ENCODE measurements around the gene KCTD7. TPM values are rescaled to one million over a fixed set of nuclear protein-coding genes. Genes with fewer than 3 reads are reported as not detected.
"Not testable (repeated sequence)": the region's sequence is repeated elsewhere in the genome, so short reads cannot be mapped to it uniquely, and the experiment has no call there.

KCTD7 gene
- total RNA-seq, 2 experiments from 2014 or later: 35.2 to 39.0 TPM

DNA sequence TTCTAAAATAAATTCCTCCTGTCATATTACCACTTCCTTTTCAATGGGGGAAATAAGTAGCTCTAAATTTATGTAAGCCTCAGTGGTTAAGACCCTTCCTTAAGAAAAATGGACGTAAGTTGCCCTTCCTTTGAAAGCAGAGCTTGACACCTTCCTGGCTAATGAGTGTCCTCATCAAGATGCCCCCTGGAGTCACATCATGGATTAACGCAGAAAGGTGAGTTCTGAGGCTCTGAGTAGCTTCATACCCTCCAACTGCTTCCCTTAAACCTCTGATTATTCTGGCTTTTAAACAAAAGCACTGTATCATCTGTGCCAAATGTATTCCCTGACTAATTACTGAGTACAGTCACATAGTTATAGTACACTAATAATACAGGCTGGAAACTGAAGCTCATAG lies 14.7 kb downstream of the KCTD7 start:
- Mint-ChIP-seq H3K27ac (no peak overlapping the region), H3K4me3 (no peak overlapping the region), H3K27me3 (no peaks in the 10 kb centered on the region), H3K9me3 (no peaks in the 10 kb centered on the region), H3K4me1 (peaks cover 6% of the 10 kb centered on the region), H3K36me3 (peaks cover 29% of the 10 kb centered on the region)
- POLR2A ChIA-PET: interaction anchor here (1.3 kb wide), 1 partner anchor 10 kb away, joined by 5 read pairs; no protein-coding TSS in a partner anchor
- ATAC-seq (ENCODE audit: low read depth): no peak
- DNase-seq: no peak

DNA sequence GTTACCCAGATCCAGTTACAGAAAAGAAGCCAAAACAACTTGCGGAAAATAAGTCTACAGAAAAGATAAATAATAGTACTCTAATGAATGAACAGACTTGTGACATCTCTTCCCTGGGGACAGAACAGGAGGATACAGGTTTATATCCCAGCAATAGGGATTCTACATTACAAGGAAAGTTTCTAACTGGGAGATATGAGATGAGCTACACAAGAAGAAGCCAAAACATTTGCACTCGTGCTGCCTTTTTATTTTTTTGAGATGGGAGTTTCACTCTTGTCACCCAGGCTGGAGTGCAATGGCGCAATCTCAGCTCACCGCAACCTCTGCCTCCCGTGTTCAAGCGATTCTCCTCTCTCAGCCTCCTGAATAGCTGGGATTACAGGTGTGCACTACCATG lies 22.3 kb downstream of the KCTD7 start:
- H3K27ac Mint-ChIP-seq; H3K4me3 Mint-ChIP-seq; POLR2A ChIA-PET; H3K27me3 Mint-ChIP-seq; H3K36me3 Mint-ChIP-seq; H3K9me3 Mint-ChIP-seq; ATAC-seq (ENCODE audit: low read depth); DNase-seq: not testable (repeated sequence)
- peaks cover 11% of the 10 kb centered on the region for H3K4me1 Mint-ChIP-seq

DNA sequence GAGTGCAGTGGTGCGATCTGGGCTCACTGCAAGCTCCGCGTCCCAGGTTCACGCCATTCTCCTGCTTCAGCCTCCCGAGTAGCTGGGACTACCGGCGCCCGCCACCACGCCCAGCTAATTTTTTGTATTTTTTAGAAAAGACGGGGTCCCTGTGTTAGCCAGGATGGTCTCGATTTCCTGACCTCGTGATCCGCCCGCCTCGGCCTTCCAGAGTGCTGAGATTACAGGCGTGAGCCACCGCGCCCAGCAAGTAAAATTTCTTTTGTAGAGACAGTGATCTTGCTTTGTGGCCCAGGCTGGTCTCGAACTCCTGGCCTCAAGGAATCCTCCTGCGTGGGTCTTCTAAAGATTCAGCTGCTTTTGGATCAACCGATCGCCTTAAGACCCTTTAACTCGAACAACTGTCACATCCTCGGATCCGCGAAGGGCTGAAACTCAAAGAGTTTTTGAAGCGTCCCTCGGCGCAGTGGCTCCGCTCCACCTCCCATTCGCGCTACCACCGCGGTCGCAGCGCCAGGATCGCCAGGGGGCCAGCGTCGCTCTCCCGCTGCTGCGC lies 25.1 kb downstream of the KCTD7 start:
- peak overlapping the region; percentile 97 for H3K27ac Mint-ChIP-seq
- DNase-seq; H3K36me3 Mint-ChIP-seq; H3K27me3 Mint-ChIP-seq; H3K9me3 Mint-ChIP-seq; ATAC-seq (ENCODE audit: low read depth): not testable (repeated sequence)
- H3K4me1 Mint-ChIP-seq: peaks cover 14% of the 10 kb centered on the region
- POLR2A ChIA-PET: interaction anchor here (0.6 to 2.4 kb wide), 10 partner anchors 11 to 558 kb away, joined by 3 to 17 read pairs (median 4); partner anchors contain the start of gene RABGEF1
- H3K4me3 Mint-ChIP-seq: peak overlapping the region; percentile 97

- Mint-ChIP-seq H3K36me3 (peaks cover 8% of the 10 kb centered on the region), H3K4me3 (peak overlapping the region; percentile 97), H3K9me3 (no peaks in the 10 kb centered on the region), H3K27me3 (no peaks in the 10 kb centered on the region), H3K4me1 (peaks cover 14% of the 10 kb centered on the region), H3K27ac (peak overlapping the region; percentile 97)
- ATAC-seq (ENCODE audit: low read depth) (peak; percentile 93), DNase-seq (peak; percentile 98)
- POLR2A ChIA-PET: interaction anchor here (0.6 to 2.4 kb wide), 8 partner anchors 15 to 559 kb away, joined by 3 to 17 read pairs (median 6); partner anchors contain the start of gene RABGEF1
These were observed 25.8 kb downstream of the KCTD7 start for GRCh38 chr7:66654275-66655112.

- Mint-ChIP-seq H3K27ac (peak overlapping the region; percentile 90), H3K4me3 (peak overlapping the region; percentile 97), H3K4me1 (peaks cover 14% of the 10 kb centered on the region)
- not testable (repeated sequence) for DNase-seq; H3K27me3 Mint-ChIP-seq; ATAC-seq (ENCODE audit: low read depth); H3K9me3 Mint-ChIP-seq; H3K36me3 Mint-ChIP-seq
- POLR2A ChIA-PET: interaction anchor here (0.9 to 2.4 kb wide), 4 partner anchors 16 to 162 kb away, joined by 3 to 17 read pairs (median 7); partner anchors contain the start of gene RABGEF1
These were observed 26.6 kb downstream of the KCTD7 start for GRCh38 chr7:66655113-66655806.

DNA sequence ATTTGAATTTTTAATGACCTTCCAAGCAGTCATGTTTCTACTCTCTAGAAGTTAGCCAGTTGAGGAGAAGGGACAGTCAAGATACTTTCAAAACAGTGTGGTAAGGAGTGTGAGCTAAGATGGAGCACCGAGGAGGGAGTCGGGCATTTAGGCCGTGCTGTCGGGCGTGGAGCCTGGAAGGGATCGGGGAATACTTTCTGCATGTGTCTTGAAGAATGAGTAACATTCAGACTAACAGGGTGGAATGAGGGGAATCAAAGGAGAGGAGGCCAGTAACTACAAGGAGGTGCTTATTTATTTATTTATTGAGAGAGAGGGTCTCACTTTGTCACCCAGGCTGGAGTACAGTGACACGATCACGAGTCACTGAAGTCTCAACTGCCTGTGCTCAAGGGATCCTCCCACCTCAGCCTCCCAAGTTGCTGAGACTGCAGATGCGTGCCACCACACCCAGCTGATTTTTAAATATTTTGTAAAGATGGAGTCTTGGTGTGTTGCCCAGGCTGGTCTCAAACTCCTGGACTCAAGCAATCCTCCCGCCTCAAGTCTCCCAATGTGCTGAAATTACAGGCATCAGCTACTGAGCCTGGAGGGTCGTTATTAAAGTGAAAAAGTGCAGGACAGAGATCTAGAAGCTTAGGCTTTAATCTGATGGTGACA lies 27.3 kb downstream of the KCTD7 start:
- peaks cover 14% of the 10 kb centered on the region for H3K4me1 Mint-ChIP-seq
- not testable (repeated sequence) for ATAC-seq (ENCODE audit: low read depth); H3K36me3 Mint-ChIP-seq; DNase-seq; H3K9me3 Mint-ChIP-seq; H3K27ac Mint-ChIP-seq; H3K27me3 Mint-ChIP-seq
- peak overlapping the region; percentile 5 for H3K4me3 Mint-ChIP-seq
- POLR2A ChIA-PET: interaction anchor here (1.2 kb wide), 1 partner anchor 163 kb away, joined by 4 read pairs; no protein-coding TSS in a partner anchor

GRCh38 chr7:66657798-66658197 lies 29.1 kb downstream of the KCTD7 start:
- Mint-ChIP-seq H3K4me1 (peaks cover 13% of the 10 kb centered on the region), H3K27ac (no peak overlapping the region), H3K4me3 (no peak overlapping the region), H3K27me3 (no peaks in the 10 kb centered on the region), H3K36me3 (peaks cover 13% of the 10 kb centered on the region), H3K9me3 (peaks cover 4% of the 10 kb centered on the region)
- DNase-seq: no peak
- POLR2A ChIA-PET: no interaction called here
- no peak for ATAC-seq (ENCODE audit: low read depth)

DNA sequence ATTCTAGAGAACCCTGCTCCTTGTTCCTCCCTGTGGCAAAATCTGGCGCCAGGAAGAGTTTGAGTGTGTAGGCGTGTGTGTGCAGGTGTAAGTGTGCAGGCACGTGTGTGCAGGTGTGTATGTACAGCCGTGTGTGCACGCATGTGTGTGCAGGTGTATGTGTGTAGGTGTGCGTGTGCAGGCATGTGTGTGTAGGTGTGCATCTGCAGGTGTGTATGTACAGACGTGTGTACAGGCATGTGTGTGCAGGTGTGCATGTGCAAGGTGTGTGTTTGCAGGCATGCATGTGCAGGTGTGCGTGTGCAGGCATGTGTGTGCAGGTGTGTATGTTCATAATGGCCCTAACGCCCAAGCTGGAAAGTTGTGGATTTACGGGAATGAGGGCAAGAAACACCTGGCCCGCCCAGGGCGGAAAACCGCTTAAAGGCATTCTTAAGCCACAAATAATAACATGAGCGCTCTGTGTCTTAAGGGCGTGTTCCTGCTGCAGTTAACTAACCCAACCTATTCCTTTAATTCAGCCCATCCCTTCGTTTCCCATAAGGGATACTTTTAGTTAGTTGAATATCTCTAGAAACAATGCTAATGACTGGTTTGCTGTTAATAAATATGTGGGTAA lies 34.1 kb downstream of the KCTD7 start:
- Mint-ChIP-seq H3K27me3 (no peaks in the 10 kb centered on the region), H3K4me3 (no peak overlapping the region), H3K36me3 (peaks cover 9% of the 10 kb centered on the region), H3K9me3 (peaks cover 4% of the 10 kb centered on the region), H3K27ac (no peak overlapping the region), H3K4me1 (peaks cover 3% of the 10 kb centered on the region)
- no peak for DNase-seq
- ATAC-seq (ENCODE audit: low read depth): no peak
- POLR2A ChIA-PET: no interaction called here

GRCh38 chr7:66664590-66665293 lies 36.1 kb downstream of the KCTD7 start:
- Mint-ChIP-seq H3K9me3 (peaks cover 4% of the 10 kb centered on the region), H3K27me3 (no peaks in the 10 kb centered on the region), H3K4me3 (no peak overlapping the region), H3K36me3 (peaks cover 8% of the 10 kb centered on the region), H3K4me1 (peaks cover 3% of the 10 kb centered on the region), H3K27ac (no peak overlapping the region)
- POLR2A ChIA-PET: interaction anchor here (0.6 to 0.7 kb wide), 2 partner anchors 171 to 686 kb away, joined by 3 read pairs; no protein-coding TSS in a partner anchor
- ATAC-seq (ENCODE audit: low read depth) (no peak), DNase-seq (no peak)

DNA sequence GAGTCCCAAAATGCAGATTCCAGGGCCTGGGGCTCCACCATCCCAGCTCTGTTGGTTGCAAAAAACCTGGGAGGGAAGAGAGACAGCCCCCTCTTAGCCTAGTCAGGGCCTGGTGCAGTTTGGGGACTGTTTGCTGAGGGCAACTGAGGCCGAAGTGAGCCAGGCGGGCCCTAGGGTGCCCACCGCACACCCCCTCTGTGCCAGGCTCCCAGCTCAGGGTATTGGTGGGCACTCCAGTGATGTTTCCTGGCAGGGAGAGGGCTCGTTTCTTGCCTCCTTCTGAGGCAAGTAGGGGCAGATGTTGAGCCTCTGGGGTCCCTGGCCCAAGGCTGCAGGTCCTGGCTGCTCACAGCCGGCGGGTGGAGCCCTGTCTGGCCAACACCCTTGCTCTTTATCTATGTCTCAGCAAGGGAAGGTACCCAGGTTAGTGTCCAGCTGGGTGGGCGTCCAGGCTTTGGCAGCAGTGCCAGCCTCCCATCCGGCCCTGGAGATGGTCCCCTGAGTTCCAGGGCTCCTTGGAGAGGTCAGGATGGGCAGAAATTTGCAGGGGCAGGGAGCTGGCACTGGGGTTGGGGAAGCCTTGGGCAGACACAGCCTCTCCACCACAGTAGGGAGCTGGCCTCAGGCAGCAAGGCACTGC lies 37.8 kb downstream of the KCTD7 start:
- Mint-ChIP-seq H3K4me3 (no peak overlapping the region), H3K9me3 (peaks cover 4% of the 10 kb centered on the region), H3K27me3 (no peaks in the 10 kb centered on the region), H3K36me3 (peaks cover 6% of the 10 kb centered on the region), H3K4me1 (peaks cover 1% of the 10 kb centered on the region), H3K27ac (no peak overlapping the region)
- POLR2A ChIA-PET: no interaction called here
- ATAC-seq (ENCODE audit: low read depth): no peak
- no peak for DNase-seq

GRCh38 chr7:66667023-66667728 lies 38.5 kb downstream of the KCTD7 start:
- H3K27me3 Mint-ChIP-seq: no peaks in the 10 kb centered on the region
- ATAC-seq (ENCODE audit: low read depth): no peak
- H3K9me3 Mint-ChIP-seq: peaks cover 4% of the 10 kb centered on the region
- no peak for DNase-seq
- H3K4me3 Mint-ChIP-seq: no peak overlapping the region
- peaks cover 6% of the 10 kb centered on the region for H3K36me3 Mint-ChIP-seq
- H3K27ac Mint-ChIP-seq: no peak overlapping the region
- POLR2A ChIA-PET: no interaction called here
- H3K4me1 Mint-ChIP-seq: peaks cover 1% of the 10 kb centered on the region
